HCT116 (cell line): ENCODE results near the gene OTOG. TPM values are rescaled to one million over a fixed set of nuclear protein-coding genes. Genes with fewer than 3 reads are reported as not detected.

Experiments
- ATAC-seq: fragments of 200-7000 bp; cut with Tn5 transposase; 2 replicates; pipeline ENCODE4 v1.9.1; 2020; ENCODE audit warnings: mild to moderate bottlenecking, moderate library complexity
- BruUV-seq: library from RNA; stranded (reverse); fragments of 400-500 nt; replicated peaks from 2 replicates; lab custom pipeline; 2021; lab: Mats Ljungman, UMichigan
- CTCF ChIA-PET: fragments of 300-600 bp; sonication (Branson Sonifier 250); formaldehyde crosslinking; loops from one replicate; lab custom pipeline; 2021; ENCODE audit warnings: antibody characterized with exemption; lab: Charles Lee
- POLR2A ChIA-PET: fragments of 300-600, 350-600 bp; sonication (Branson Sonifier 250); formaldehyde crosslinking; loops from one replicate; lab custom pipeline; 2021; ENCODE audit warnings: antibody characterized with exemption; lab: Charles Lee
- RAD21 ChIA-PET, 2 experiments: fragments of 300-600 bp; sonication (Branson Sonifier 250); formaldehyde crosslinking; loops; one replicate each; lab custom pipeline; 2023; ENCODE audit warnings: low total read pairs in 2 of 2; ENCODE audit not compliant: uncharacterized antibody in 2 of 2, unreplicated experiment in 2 of 2, low non-redundant PET in 1 of 2; lab: Charles Lee
- DNase-seq: peaks from one replicate; pipeline ENCODE4 v3.0.0-alpha.2; 2010; ENCODE audit warnings: low read depth, low spot score
- H2AFZ ChIP-seq: fragments of 200-600 bp; shearing (Covaris generic), sonication (generic); 2 replicates; pipeline ENCODE4 v1.6.1; 2017; ENCODE audit warnings: low read depth, mixed run types, mixed read lengths, antibody characterized with exemption, low read length; ENCODE audit not compliant: poor library complexity, severe bottlenecking
- H3K27ac ChIP-seq: 2 replicates; pipeline ENCODE4 v1.5.1; 2012; ENCODE audit warnings: low read depth, low read length
- H3K27me3 ChIP-seq: fragments of 200-600 bp; sonication (generic); 2 replicates; pipeline ENCODE4 v1.6.1; 2016; ENCODE audit warnings: mixed run types, low read length, mixed read lengths; ENCODE audit not compliant: insufficient read depth
- H3K36me3 ChIP-seq, 2 experiments: fragments of 200-500 bp in 1 of 2; fragments of 200-600 bp in 1 of 2; sonication (Bioruptor generic) in 1 of 2; sonication (generic) in 1 of 2; 2 replicates each; pipeline versions ENCODE4 v1.5.1 to v1.6.1; 2014 to 2016; ENCODE audit warnings: low read length in 2 of 2, inconsistent platforms in 1 of 2, mixed read lengths in 1 of 2, mixed run types in 1 of 2; ENCODE audit not compliant: insufficient read depth in 2 of 2, control insufficient read depth in 1 of 2
- H3K4me1 ChIP-seq, 2 experiments: fragments of 200-600 bp in 1 of 2; sonication (generic) in 1 of 2; 2 replicates each; pipeline versions ENCODE4 v1.5.1 to v1.6.1; 2012 to 2017; ENCODE audit warnings: low read length in 2 of 2, inconsistent platforms in 1 of 2, mild to moderate bottlenecking in 1 of 2, mixed read lengths in 1 of 2, mixed run types in 1 of 2, moderate library complexity in 1 of 2; ENCODE audit not compliant: insufficient read depth in 2 of 2, control insufficient read depth in 1 of 2
- H3K4me2 ChIP-seq: fragments of 200-600 bp; sonication (generic); 2 replicates; pipeline ENCODE4 v1.6.1; 2017; ENCODE audit warnings: mixed run types, low read length, mixed read lengths
- H3K4me3 ChIP-seq, 2 experiments: fragments of 200-600 bp in 1 of 2; sonication (generic) in 1 of 2; replicated peaks in 1 of 2; 2 replicates each; pipeline ENCODE4 v1.5.1; 2011 to 2016; ENCODE audit warnings: low read length in 2 of 2, control low read depth in 1 of 2, low read depth in 1 of 2, mild to moderate bottlenecking in 1 of 2, mixed read lengths in 1 of 2, mixed run types in 1 of 2
- H3K79me2 ChIP-seq: fragments of 200-600 bp; sonication (generic); 2 replicates; pipeline ENCODE4 v1.6.1; 2017; ENCODE audit warnings: mild to moderate bottlenecking, mixed run types, low read length, moderate library complexity, mixed read lengths; ENCODE audit not compliant: insufficient read depth
- H3K9ac ChIP-seq: fragments of 200-600 bp; sonication (generic); 2 replicates; pipeline ENCODE4 v1.6.1; 2016; ENCODE audit warnings: low read length, mixed read lengths
- H3K9me2 ChIP-seq: fragments of 200-600 bp; sonication (generic), shearing (Covaris generic); 2 replicates; pipeline ENCODE4 v1.6.1; 2017; ENCODE audit warnings: mixed run types, mild to moderate bottlenecking, moderate library complexity; ENCODE audit not compliant: insufficient read depth
- H3K9me3 ChIP-seq, 2 experiments: fragments of 200-500 bp in 1 of 2; fragments of 200-600 bp in 1 of 2; sonication (Bioruptor generic) in 1 of 2; sonication (generic) in 1 of 2; 2 replicates each; pipeline ENCODE4 v1.6.1; 2014 to 2017; ENCODE audit warnings: low read length in 2 of 2, mixed read lengths in 2 of 2, inconsistent platforms in 1 of 2, low read depth in 1 of 2, mild to moderate bottlenecking in 1 of 2, mixed run types in 1 of 2, moderate library complexity in 1 of 2; ENCODE audit not compliant: control insufficient read depth in 1 of 2, insufficient read depth in 1 of 2
- H4K20me1 ChIP-seq: fragments of 200-600 bp; sonication (generic), shearing (Covaris generic); 2 replicates; pipeline ENCODE4 v1.6.1; 2017; ENCODE audit warnings: mixed run types, mild to moderate bottlenecking, moderate library complexity; ENCODE audit not compliant: insufficient read depth
- CEBPB ChIP-seq: IDR thresholded peaks from 2 replicates; pipeline ENCODE4 v1.6.1; 2012; ENCODE audit warnings: low read depth
- EGR1 ChIP-seq: IDR thresholded peaks from 2 replicates; pipeline ENCODE4 v1.6.1; 2012; ENCODE audit warnings: low read depth
- EZH2phosphoT487 ChIP-seq: fragments of 200-600 bp; IDR thresholded peaks from 2 replicates; pipeline ENCODE4 v1.6.1; 2018; ENCODE audit warnings: antibody characterized with exemption, borderline replicate concordance
- FOSL1 ChIP-seq: IDR thresholded peaks from 2 replicates; pipeline ENCODE4 v1.6.1; 2012; ENCODE audit warnings: low read depth
- JUND ChIP-seq: IDR thresholded peaks from 2 replicates; pipeline ENCODE4 v1.6.1; 2012
- POLR2A ChIP-seq: IDR thresholded peaks from 2 replicates; pipeline ENCODE4 v1.7.0; 2011; ENCODE audit warnings: borderline replicate concordance; ENCODE audit not compliant: insufficient read depth, insufficient read length; ENCODE audit errors: extremely low read depth
- RAD21 ChIP-seq: IDR thresholded peaks from 2 replicates; pipeline ENCODE4 v1.6.1; 2012; ENCODE audit warnings: low read depth, mild to moderate bottlenecking
- REST ChIP-seq: IDR thresholded peaks from 2 replicates; pipeline ENCODE4 v1.6.1; 2012; ENCODE audit warnings: low read depth
- SIN3A ChIP-seq: IDR thresholded peaks from 2 replicates; pipeline ENCODE4 v1.6.1; 2012; ENCODE audit warnings: low read depth
- SRF ChIP-seq: IDR thresholded peaks from 2 replicates; pipeline ENCODE4 v1.6.1; 2012; ENCODE audit warnings: low read depth
- TCF7L2 ChIP-seq: IDR thresholded peaks from 2 replicates; pipeline ENCODE4 v1.7.0; 2011; ENCODE audit warnings: borderline replicate concordance, inconsistent platforms; ENCODE audit not compliant: insufficient read depth, insufficient read length; ENCODE audit errors: extremely low read depth
- intact Hi-C: fragments of 100-400 bp; cut with micrococcal nuclease; formaldehyde crosslinking; loops from 2 replicates; pipeline ENCODE4 v1.10.0; 2022
- total RNA-seq: library from RNA; stranded (reverse); gene quantifications from one replicate; pipeline ENCODE4 v1.2.1, GENCODE V29; 2021; ENCODE audit not compliant: unreplicated experiment
- TF ChIP-seq, protein P1 (sequence below), 3 experiments: fragments of 200-600 bp in 1 of 3; sonication (generic) in 1 of 3; IDR thresholded peaks in 2 of 3; conservative IDR thresholded peaks in 1 of 3; 2 replicates each; pipeline ENCODE4 v1.5.1; 2012 to 2017; ENCODE audit warnings: low read depth in 2 of 3, low read length in 2 of 3, antibody characterized with exemption in 1 of 3, borderline replicate concordance in 1 of 3, control low read depth in 1 of 3, mild to moderate bottlenecking in 1 of 3, mixed read lengths in 1 of 3, mixed run types in 1 of 3, moderate library complexity in 1 of 3; ENCODE audit not compliant: insufficient read depth in 1 of 3
- TF ChIP-seq, protein P2 (sequence below): IDR thresholded peaks from 2 replicates; pipeline ENCODE4 v1.6.1; 2012
- TF ChIP-seq, protein P3 (sequence below): IDR thresholded peaks from 2 replicates; pipeline ENCODE4 v1.6.1; 2012

The OTOG gene
- total RNA-seq, 1 experiment from 2014 or later: 0.07 TPM

GRCh38 chr11:17639091-17639490, 92.0 kb downstream of the OTOG start:
- H3K9me2 ChIP-seq: no peaks in the 10 kb centered on the region
- no peak overlapping the region for H3K4me3 ChIP-seq
- no peaks in the 10 kb centered on the region for H3K4me1 ChIP-seq
- RAD21 ChIA-PET: no interaction called here
- H4K20me1 ChIP-seq: no peaks in the 10 kb centered on the region
- intact Hi-C loops: no loop called here
- H3K4me2 ChIP-seq: no peak overlapping the region
- H3K27ac ChIP-seq: no peak overlapping the region
- POLR2A ChIA-PET: no interaction called here
- H3K27me3 ChIP-seq: no peaks in the 10 kb centered on the region
- H3K9me3 ChIP-seq: no peaks in the 10 kb centered on the region
- BruUV-seq: no TSS peak
- no peaks in the 10 kb centered on the region for H3K36me3 ChIP-seq
- ATAC-seq: no peak
- DNase-seq: no peak
- no peak for TF ChIP-seq SRF
- TF ChIP-seq FOSL1: no peak
- TF ChIP-seq TCF7L2: no peak
- no peak for TF ChIP-seq RAD21
- TF ChIP-seq, protein P1, sequence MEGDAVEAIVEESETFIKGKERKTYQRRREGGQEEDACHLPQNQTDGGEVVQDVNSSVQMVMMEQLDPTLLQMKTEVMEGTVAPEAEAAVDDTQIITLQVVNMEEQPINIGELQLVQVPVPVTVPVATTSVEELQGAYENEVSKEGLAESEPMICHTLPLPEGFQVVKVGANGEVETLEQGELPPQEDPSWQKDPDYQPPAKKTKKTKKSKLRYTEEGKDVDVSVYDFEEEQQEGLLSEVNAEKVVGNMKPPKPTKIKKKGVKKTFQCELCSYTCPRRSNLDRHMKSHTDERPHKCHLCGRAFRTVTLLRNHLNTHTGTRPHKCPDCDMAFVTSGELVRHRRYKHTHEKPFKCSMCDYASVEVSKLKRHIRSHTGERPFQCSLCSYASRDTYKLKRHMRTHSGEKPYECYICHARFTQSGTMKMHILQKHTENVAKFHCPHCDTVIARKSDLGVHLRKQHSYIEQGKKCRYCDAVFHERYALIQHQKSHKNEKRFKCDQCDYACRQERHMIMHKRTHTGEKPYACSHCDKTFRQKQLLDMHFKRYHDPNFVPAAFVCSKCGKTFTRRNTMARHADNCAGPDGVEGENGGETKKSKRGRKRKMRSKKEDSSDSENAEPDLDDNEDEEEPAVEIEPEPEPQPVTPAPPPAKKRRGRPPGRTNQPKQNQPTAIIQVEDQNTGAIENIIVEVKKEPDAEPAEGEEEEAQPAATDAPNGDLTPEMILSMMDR (IDR thresholded peaks at IDR 0.05 in 2 of 3, conservative IDR thresholded peaks at IDR 0.05 in 1 of 3; ENCODE audit: borderline replicate concordance in 1 of 3, insufficient read depth in 1 of 3, low read depth in 2 of 3, low read length in 2 of 3): no peak
- TF ChIP-seq EGR1: no peak
- no peak for TF ChIP-seq POLR2A
- TF ChIP-seq EZH2phosphoT487: no peak
- TF ChIP-seq, protein P2, sequence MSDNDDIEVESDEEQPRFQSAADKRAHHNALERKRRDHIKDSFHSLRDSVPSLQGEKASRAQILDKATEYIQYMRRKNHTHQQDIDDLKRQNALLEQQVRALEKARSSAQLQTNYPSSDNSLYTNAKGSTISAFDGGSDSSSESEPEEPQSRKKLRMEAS: no peak
- no peak for TF ChIP-seq REST
- no peak for TF ChIP-seq SIN3A
- TF ChIP-seq, protein P3, sequence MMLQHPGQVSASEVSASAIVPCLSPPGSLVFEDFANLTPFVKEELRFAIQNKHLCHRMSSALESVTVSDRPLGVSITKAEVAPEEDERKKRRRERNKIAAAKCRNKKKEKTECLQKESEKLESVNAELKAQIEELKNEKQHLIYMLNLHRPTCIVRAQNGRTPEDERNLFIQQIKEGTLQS: no peak
- TF ChIP-seq CEBPB: no peak
- no peak for TF ChIP-seq JUND
- H2AFZ ChIP-seq: no peak overlapping the region
- H3K79me2 ChIP-seq: no peaks in the 10 kb centered on the region
- CTCF ChIA-PET: no interaction called here
- no peak overlapping the region for H3K9ac ChIP-seq
